GM18861 (cell line): ENCODE measurements around the gene SMARCAD1.
A peak's percentile ranks its signal among the peaks of the same experiment; 100 is the strongest.
"Not testable (repeated sequence)": the region's sequence is repeated elsewhere in the genome, so short reads cannot be mapped to it uniquely, and the experiment has no call there.

ENCODE experiments used
- ATAC-seq: cut with Tn5 transposase; IDR thresholded peaks from one replicate; pipeline ENCODE4 v1.9.1; 2021; ENCODE audit not compliant: unreplicated experiment

SMARCAD1 gene

GRCh38 chr4:94290245-94290644 is 82.6 kb downstream of the SMARCAD1 start:
- no peak for ATAC-seq

DNA sequence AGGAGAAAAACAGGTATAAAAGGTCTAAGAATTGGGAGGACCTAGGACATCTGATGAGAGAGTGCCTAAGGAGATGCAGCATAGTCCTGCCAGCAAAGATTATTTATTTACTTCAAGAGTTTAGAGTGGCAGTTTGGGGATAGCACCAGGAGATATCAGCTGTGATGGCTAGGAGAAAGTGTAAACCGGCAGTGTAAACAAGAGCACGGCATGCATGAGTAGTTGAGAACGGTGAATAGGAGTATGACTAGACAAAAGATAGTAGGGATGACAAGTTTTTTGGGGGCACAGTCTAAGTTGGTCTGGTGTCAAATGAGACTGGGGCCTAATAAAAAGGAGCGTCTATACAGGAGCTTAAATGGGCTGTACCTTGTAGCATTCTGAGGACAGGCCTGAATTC is 86.3 kb downstream of the SMARCAD1 start:
- ATAC-seq = not testable (repeated sequence)

GRCh38 chr4:94295473-94295872 is 87.8 kb downstream of the SMARCAD1 start:
- ATAC-seq = not testable (repeated sequence)

GRCh38 chr4:94298725-94299252 is 91.1 kb downstream of the SMARCAD1 start:
- no peak for ATAC-seq

DNA sequence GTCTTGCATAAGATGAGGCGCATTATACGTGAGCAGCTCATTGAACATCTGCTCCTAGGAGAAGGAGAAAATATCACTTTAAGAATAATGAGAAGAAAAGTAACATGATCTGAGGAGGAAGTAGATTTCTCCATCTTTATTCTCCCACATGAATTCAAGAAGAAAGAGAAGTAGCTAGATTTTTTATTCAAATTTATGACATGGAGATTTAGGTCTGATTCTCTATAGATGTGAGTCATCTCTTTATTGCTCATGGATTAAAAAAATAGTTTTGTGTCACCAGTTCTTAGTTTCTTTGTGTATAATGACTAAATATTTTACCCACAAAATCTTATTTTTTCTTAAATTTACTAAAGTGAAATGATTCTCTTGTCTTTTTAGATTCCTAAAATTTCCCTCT is 94.5 kb downstream of the SMARCAD1 start:
- no peak for ATAC-seq

GRCh38 chr4:94304365-94304971 is 96.8 kb downstream of the SMARCAD1 start:
- peak; percentile 71 for ATAC-seq

GRCh38 chr4:94305466-94306225 is 98.0 kb downstream of the SMARCAD1 start:
- ATAC-seq = no peak

DNA sequence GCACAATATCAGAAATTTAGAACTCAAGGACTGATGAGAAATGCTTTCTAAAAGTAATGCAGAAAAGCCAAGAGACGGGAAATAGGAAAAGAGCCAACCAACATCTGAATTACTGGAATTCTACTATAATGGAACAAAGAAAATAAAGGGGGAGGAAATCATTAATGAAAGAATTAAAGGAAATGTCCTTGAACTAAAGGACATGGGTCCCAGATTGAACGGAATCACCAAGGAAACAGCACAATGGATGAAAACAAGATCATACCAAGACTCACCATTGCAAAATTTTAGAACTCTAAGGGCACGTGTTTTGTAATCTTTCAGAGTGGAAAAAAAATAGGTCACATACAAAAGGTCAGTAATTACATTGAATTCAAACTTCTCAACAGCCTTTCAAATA is 99.0 kb downstream of the SMARCAD1 start:
- ATAC-seq = no peak

DNA sequence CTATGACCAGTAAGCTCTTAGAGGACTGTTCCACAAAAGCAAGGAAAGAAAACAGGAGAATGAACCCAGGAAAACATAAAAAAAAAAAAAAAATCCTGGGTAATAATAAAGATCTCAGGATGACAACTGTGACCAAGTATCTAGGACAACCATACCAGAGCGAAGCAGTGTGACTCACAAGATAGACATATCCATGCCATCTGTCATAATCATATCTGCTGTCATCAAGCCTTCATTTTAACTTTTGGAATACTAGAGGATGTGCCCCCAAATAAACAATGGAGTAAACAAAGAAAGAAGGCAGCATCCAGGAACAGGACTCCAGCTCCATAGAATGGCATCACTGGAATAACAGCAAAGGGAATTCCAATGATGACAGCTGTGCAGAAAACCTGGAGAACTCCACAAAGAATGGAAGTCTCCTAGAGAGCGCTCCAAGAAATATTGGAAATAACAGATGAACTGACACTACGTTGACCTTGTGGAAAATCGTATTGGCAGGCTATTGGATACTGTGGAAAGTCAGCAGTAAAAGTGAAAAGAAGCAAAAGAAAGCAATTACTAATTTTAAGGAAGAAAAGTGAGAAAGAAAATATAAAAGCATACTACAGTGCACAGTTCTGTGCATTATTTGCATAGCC is 99.7 kb downstream of the SMARCAD1 start:
- ATAC-seq = no peak

DNA sequence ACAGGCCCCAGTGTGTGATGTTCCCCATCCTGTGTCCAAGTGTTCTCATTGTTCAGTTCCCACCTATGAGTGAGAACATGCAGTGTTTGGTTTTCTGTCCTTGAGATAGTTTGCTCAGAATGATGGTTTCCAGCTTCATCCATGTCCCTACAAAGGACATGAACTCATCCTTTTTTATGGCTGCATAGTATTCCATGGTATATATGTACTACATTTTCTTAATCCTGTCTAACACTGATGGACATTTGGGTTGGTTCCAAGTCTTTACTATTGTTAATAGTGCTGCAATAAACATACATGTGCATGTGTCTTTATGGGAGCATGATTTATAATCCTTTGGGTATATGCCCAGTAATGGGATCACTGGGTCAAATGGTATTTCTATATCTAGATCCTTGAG is 112.3 kb downstream of the SMARCAD1 start:
- ATAC-seq = not testable (repeated sequence)

DNA sequence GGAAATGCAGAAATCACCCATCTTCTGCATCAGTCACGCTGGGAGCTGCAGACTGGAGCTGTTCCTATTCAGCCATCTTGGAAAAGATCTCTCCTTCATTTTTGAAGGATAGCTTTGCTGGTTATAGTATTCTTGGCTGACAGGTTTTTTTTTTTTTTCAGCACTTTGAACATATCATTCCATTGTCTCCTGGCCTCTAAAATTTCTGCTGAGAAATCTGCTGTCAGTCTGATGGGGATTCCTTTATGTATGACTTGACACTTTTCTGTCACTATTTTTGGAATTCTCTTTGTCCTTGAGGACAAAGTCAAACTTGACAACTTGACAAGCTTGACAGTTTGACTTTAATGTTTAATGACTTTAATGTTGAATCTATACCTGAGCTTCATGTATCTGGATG is 118.2 kb downstream of the SMARCAD1 start:
- ATAC-seq = no peak

GRCh38 chr4:94329933-94330332 is 122.3 kb downstream of the SMARCAD1 start:
- no peak for ATAC-seq

DNA sequence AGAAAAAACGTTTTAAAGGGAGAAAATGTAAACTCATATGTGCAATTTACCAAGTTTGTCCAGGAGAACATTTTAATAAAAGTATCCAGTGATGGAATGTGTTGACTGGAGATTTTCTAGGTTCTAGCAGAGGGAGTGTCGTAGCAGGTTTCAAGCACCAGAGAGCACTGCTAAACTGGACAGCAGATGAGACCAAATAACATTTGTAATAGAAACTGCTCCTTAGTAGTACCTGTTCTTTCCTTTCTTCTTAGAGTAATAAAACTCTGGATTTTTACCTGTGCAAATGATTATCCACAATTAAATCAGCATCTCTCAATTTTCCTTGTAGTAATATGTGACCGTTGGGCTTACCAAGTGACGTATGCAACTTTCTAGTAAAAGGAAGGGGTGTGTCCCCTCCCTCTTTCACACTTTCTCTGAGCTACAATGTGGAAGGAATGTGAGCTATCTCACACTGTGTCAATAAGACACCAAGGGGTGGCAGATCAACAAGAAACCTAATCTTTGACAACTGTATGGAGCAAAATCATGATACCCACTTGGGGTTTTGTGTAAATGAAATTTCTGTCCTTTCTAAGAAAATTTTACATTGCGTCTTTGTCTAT is 125.4 kb downstream of the SMARCAD1 start:
- no peak for ATAC-seq

DNA sequence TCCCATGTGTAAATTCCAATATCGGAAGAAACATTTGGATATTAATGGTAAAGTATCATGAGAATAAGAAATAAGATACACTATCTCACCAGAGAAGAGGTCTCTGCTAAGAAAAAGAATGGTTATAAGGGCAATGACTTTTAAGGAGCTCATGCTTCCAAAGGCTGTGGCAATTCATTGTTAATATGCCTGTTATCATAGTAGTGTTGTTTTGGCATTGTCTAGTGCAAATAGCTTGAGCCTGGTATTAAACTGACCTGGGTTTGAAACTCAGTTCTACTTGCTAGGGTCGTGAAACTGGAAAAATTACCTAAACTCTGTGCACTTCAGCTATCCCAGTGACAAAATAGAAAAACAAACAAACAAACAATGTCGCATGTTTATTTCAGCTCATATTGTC is 126.2 kb downstream of the SMARCAD1 start:
- ATAC-seq = no peak

DNA sequence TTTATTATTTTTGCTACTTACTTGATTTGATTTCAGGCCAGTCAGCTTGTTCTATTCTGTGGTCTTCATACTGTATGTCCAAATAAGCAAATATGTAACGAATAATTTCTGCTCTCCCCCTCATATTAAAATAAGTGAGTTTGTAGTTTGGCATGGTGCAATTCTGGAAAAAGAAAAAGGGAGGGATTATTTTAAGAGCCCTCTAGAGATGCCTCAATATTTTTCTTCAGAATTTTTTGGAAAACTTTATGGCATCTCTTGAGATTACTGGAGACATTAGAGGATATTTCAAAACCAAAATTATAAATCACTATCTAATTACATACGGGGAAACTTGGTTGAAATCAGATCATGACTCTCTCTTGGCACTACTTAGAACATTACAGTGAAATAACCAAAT is 126.8 kb downstream of the SMARCAD1 start:
- ATAC-seq = no peak

DNA sequence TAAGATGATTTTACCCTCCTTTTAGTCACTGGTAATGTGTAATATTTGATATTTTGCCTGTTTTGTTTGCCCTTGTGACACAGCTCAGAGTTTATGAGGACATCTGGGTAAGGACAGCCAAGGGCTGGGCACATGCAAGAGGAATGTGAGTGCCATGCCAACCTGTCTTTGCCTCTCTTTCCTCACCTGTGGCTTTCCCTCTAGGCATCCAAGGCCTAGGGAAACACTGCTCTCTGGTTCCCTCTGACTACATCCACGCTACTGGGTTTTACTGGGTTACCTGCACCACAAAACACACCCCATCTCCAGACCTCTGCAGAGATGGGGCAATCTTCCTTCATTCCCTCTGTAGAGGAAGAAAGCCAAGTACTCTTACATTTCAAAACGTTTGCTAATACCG is 127.3 kb downstream of the SMARCAD1 start:
- ATAC-seq = no peak

GRCh38 chr4:94336303-94336702 is 128.6 kb downstream of the SMARCAD1 start:
- ATAC-seq = no peak

GRCh38 chr4:94336791-94337190 is 129.1 kb downstream of the SMARCAD1 start:
- not testable (repeated sequence) for ATAC-seq

- ATAC-seq = peak; percentile 66
These were observed 131.2 kb downstream of the SMARCAD1 start for GRCh38 chr4:94338681-94339351.

DNA sequence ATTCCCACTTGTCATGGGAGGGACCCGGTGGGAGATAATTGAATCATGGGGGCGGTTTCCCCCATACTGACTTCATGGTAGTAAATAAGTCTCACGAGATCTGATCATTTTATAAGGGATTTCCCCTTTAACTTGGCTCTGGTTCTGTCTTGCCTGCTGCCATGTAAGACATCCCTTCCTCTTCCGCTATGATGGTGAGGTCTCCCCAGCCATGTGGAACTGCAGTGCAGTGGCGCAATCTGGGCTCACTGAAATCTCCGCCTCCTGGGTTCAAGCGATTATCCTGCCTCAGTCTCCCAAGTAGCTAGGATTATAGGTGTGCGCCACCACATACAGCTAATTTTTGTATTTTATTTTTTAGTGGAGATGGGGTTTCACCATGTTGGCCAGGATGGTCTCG is 132.1 kb downstream of the SMARCAD1 start:
- no peak for ATAC-seq
